ENCODE data around the gene TBL1X.

GRCh38 chrX:9772943-9773342, 308.1 kb downstream of the TBL1X start:
- no peak for TF ChIP-seq CTCF (IDR thresholded peaks at IDR 0.05)
- no peak for TF ChIP-seq POLR2AphosphoS5 (IDR thresholded peaks at IDR 0.05)
- no peak for TF ChIP-seq POLR2A (IDR thresholded peaks at IDR 0.05)

Data from breast epithelium (tissue), 3 donors.